Sigmoid colon (tissue), 4 donors: ENCODE measurements around the gene RNU7-1.
A peak's percentile ranks its signal among the peaks of the same experiment; 100 is the strongest.

Experiments used
- CTCF ChIP-seq, 4 experiments: fragments of 450-650 bp in 3 of 4; fragments of 200-600 bp in 1 of 4; IDR thresholded peaks; one replicate each; pipeline ENCODE4 v1.5.1; 2016 to 2019; ENCODE audit warnings: antibody characterized with exemption in 4 of 4, mild to moderate bottlenecking in 3 of 4, moderate library complexity in 2 of 4
- POLR2AphosphoS5 ChIP-seq, 4 donors: sonication (generic); formaldehyde crosslinking; IDR thresholded peaks; one replicate each; pipeline ENCODE4 v1.6.1; 2017; ENCODE audit warnings: antibody characterized with exemption in 4 of 4

- TF ChIP-seq CTCF (IDR thresholded peaks at IDR 0.05) (no peak), POLR2AphosphoS5 (IDR thresholded peaks at IDR 0.05) (peak in 1 of 4 donors; percentile 63)
These were observed 261 bp upstream of the RNU7-1 start for GRCh38 chr12:6943389-6943721.
